Uterus (tissue), 4 donors: ENCODE results near the gene TADA2B. TPM values are rescaled to one million over a fixed set of nuclear protein-coding genes. Genes with fewer than 3 reads are reported as not detected.

Source experiments
- DNase-seq, 2 donors: peaks; one replicate each; pipeline ENCODE4 v3.0.0-alpha.2; 2019 to 2020
- H3K27ac ChIP-seq, 2 donors: fragments of 200-600 bp; sonication (generic); 1 replicate in 1 of 2; 2 replicates in 1 of 2; pipeline ENCODE4 v1.5.1; 2016 to 2018
- H3K27me3 ChIP-seq, 2 donors: fragments of 200-600 bp; sonication (generic); one replicate each; pipeline ENCODE4 v1.5.1; 2018 to 2019; ENCODE audit warnings: control low read depth in 1 of 2
- H3K36me3 ChIP-seq, 2 donors: fragments of 200-600 bp; sonication (generic); one replicate each; pipeline ENCODE4 v1.5.1; 2019; ENCODE audit warnings: control low read depth in 1 of 2
- H3K4me1 ChIP-seq, 2 donors: fragments of 200-600 bp; sonication (generic); one replicate each; pipeline ENCODE4 v1.5.1; 2018 to 2019; ENCODE audit warnings: control low read depth in 1 of 2
- H3K4me3 ChIP-seq, 2 donors: fragments of 200-600 bp; sonication (generic); 1 replicate in 1 of 2; 2 replicates in 1 of 2; pipeline ENCODE4 v1.5.1; 2018 to 2019; ENCODE audit warnings: mild to moderate bottlenecking in 1 of 2
- H3K9me3 ChIP-seq, 2 donors: fragments of 200-600 bp; sonication (generic); one replicate each; pipeline ENCODE4 v1.5.1; 2019; ENCODE audit warnings: control low read depth in 1 of 2
- POLR2A ChIP-seq, 2 donors: fragments of 450-650 bp; IDR thresholded peaks; one replicate each; pipeline ENCODE4 v1.6.1; 2016; ENCODE audit warnings: antibody characterized with exemption in 2 of 2, mild to moderate bottlenecking in 1 of 2, moderate library complexity in 1 of 2
- intact Hi-C: fragments of 100-400 bp; cut with DNase I; formaldehyde crosslinking; loops from one replicate; pipeline ENCODE4 v1.15.1; 2023; ENCODE audit warnings: low total_unique reads
- total RNA-seq, 4 donors: library from RNA; depleted of rRNA in 3 of 4; stranded (reverse); fragments of >200 nt in 3 of 4; gene quantifications; one replicate each; pipeline versions ENCODE4 v1.1.0 to v1.2.4, GENCODE V29; 2014 to 2023
- TF ChIP-seq, protein P1 (sequence below), 4 experiments: fragments of 200-600 bp in 2 of 4; fragments of 450-650 bp in 2 of 4; sonication (generic) in 2 of 4; IDR thresholded peaks; one replicate each; pipeline ENCODE4 v1.5.1; 2016 to 2019; ENCODE audit warnings: antibody characterized with exemption in 4 of 4, mild to moderate bottlenecking in 2 of 4, moderate library complexity in 1 of 4
- donor health status: DM: yes; HTN: yes; CAD: no.

Gene TADA2B
- total RNA-seq, 4 donors from 2014 or later, result 14.1 to 24.0 (median 21.1) TPM

DNA sequence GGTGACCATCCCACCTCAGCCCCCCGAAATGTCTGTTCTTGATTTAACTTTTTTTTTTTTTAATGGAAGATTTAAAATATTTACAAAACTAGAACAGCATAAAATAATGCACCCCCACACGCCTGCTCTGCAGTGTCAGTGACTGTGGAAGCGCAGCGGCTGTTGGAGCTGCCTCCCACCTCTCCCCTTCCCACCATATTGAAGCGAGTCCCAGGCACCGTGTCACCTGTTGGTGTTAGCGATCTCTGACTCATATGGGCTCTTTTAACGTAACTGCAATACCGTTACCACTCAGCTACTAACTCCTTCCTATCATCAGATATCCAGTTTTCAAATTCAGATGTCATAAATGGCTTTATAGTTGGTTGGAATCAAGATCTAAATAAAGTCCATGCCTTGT is 17.1 kb upstream of the TADA2B start:
- DNase-seq, result no peak
- no peaks in the 10 kb centered on the region for H3K36me3 ChIP-seq

GRCh38 chr4:7027284-7027683 is 15.9 kb upstream of the TADA2B start:
- Histone ChIP-seq H3K4me1 (no peaks in the 10 kb centered on the region), H3K27ac (no peak overlapping the region), H3K9me3 (no peaks in the 10 kb centered on the region), H3K27me3 (no peaks in the 10 kb centered on the region), H3K36me3 (no peaks in the 10 kb centered on the region), H3K4me3 (no peak overlapping the region)
- DNase-seq, result no peak
- TF ChIP-seq, protein P1, sequence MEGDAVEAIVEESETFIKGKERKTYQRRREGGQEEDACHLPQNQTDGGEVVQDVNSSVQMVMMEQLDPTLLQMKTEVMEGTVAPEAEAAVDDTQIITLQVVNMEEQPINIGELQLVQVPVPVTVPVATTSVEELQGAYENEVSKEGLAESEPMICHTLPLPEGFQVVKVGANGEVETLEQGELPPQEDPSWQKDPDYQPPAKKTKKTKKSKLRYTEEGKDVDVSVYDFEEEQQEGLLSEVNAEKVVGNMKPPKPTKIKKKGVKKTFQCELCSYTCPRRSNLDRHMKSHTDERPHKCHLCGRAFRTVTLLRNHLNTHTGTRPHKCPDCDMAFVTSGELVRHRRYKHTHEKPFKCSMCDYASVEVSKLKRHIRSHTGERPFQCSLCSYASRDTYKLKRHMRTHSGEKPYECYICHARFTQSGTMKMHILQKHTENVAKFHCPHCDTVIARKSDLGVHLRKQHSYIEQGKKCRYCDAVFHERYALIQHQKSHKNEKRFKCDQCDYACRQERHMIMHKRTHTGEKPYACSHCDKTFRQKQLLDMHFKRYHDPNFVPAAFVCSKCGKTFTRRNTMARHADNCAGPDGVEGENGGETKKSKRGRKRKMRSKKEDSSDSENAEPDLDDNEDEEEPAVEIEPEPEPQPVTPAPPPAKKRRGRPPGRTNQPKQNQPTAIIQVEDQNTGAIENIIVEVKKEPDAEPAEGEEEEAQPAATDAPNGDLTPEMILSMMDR (IDR thresholded peaks at IDR 0.05), result no peak
- TF ChIP-seq POLR2A (IDR thresholded peaks at IDR 0.05), result no peak
- intact Hi-C loops, result no loop called here

More for the DNA sequence above, 17.1 kb upstream of the TADA2B start:
- intact Hi-C loops, result no loop called here
- Histone ChIP-seq H3K4me1 (no peaks in the 10 kb centered on the region), H3K9me3 (no peaks in the 10 kb centered on the region), H3K4me3 (no peak overlapping the region), H3K27me3 (no peaks in the 10 kb centered on the region), H3K27ac (no peak overlapping the region)
- no peak for TF ChIP-seq POLR2A (IDR thresholded peaks at IDR 0.05)
- TF ChIP-seq, protein P1 (IDR thresholded peaks at IDR 0.05), result no peak

DNA sequence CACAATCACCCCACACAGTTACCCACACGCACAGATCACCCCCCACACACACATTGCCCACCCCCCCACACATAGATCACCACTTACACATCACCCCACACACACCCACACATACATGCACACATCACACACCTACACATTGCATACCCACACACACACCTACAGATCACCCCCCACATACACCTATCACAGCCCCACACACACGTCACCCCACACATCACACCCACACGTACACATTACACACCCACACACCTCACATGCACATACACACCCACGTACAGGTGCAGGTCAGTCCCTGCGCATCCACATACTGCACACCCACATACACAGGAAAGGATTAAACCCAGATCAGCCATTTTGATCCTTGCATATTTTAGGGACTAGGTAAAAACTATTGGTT is 15.3 kb upstream of the TADA2B start:
- intact Hi-C loops, result no loop called here
- H3K36me3 ChIP-seq, result no peaks in the 10 kb centered on the region
- no peaks in the 10 kb centered on the region for H3K27me3 ChIP-seq
- no peak overlapping the region for H3K27ac ChIP-seq
- no peak for DNase-seq
- no peak for TF ChIP-seq POLR2A (IDR thresholded peaks at IDR 0.05)
- TF ChIP-seq, protein P1 (IDR thresholded peaks at IDR 0.05), result no peak
- no peaks in the 10 kb centered on the region for H3K4me1 ChIP-seq
- no peaks in the 10 kb centered on the region for H3K9me3 ChIP-seq
- no peak overlapping the region for H3K4me3 ChIP-seq

DNA sequence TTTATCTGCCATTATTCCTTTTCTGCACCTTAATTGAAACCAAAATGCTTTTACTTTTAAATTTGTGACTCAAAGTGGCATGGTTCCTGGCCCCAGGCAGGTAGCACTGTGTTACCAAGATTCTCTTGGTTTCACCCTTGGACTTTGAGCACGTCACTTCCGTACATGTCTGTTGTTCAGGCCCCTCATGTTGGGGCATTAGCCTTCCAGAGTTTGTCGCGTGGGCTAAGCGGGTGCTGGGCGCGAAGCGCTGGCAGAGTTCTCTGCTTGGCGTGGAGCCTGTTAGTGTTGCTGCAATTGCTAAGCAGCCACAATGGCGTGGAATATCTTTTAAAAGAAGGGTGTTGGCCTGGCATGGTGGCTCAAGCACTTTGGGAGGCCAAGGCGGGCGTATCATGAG is 14.0 kb upstream of the TADA2B start:
- Histone ChIP-seq H3K4me3 (no peak overlapping the region), H3K36me3 (no peaks in the 10 kb centered on the region), H3K4me1 (no peaks in the 10 kb centered on the region), H3K27me3 (no peaks in the 10 kb centered on the region), H3K27ac (no peak overlapping the region), H3K9me3 (no peaks in the 10 kb centered on the region)
- intact Hi-C loops, result no loop called here
- no peak for TF ChIP-seq POLR2A (IDR thresholded peaks at IDR 0.05)
- TF ChIP-seq, protein P1 (IDR thresholded peaks at IDR 0.05), result no peak
- DNase-seq, result no peak

DNA sequence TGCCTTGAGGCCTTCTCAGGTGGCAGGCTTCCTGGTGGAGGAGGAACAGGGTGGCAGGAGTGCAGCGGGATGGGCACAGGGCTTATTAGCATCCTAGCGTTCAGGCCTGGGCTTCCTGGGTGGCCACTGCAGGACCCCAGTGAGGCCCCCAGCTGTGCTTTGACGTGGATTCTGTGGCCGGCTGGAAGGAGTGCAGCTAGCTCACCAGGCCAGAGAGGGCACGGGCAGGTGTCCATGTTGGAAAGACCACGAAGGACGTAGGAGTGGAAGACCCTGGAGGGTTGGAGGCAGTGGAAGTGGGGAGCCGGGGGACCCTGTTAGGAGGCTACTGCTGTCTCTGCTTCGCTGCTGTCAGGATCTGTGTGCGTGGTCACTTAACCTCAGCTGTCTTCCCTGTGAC is 13.3 kb upstream of the TADA2B start:
- TF ChIP-seq POLR2A (IDR thresholded peaks at IDR 0.05), result no peak
- TF ChIP-seq, protein P1 (IDR thresholded peaks at IDR 0.05), result no peak
- intact Hi-C loops, result no loop called here
- H3K36me3 ChIP-seq, result no peaks in the 10 kb centered on the region
- H3K27me3 ChIP-seq, result no peaks in the 10 kb centered on the region
- no peaks in the 10 kb centered on the region for H3K4me1 ChIP-seq
- no peak for DNase-seq
- H3K27ac ChIP-seq, result no peak overlapping the region
- no peaks in the 10 kb centered on the region for H3K9me3 ChIP-seq
- H3K4me3 ChIP-seq, result no peak overlapping the region
